GM21529 (cell line): ENCODE results near the gene MAPRE2.

Experiments
- ATAC-seq: cut with Tn5 transposase; IDR thresholded peaks from one replicate; pipeline ENCODE4 v1.9.1; 2021; ENCODE audit not compliant: unreplicated experiment

The MAPRE2 gene

DNA sequence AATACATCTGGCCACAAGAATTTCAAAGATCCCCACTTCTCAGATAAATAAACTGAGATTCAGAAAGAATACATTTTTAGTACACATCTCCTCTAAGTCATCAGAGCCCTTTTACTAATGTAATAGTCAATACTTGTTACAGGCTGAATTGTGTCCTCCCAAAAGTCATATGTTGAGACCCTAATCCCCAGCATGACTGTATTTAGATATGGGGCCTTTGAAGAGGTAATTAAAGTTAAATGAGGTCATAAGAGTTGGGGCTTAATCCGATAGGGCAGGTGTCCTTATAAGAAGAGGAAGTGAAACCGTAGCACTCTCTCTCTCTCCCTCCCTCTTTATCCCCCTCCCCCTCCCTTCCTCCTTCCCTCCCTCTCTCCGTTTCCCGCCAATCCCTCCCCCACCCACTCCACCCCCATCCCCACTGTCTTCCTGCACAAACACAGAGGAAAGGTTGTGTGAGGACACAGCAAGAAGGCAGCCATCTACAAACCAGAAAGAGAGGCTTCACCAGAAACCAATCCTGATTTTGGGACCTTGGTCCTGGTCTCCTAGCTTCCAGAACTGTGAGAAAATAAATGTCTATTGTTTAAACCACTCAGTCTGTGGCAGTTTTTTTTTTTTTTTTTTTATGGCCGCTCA is 133.0 kb downstream of the MAPRE2 start:
- ATAC-seq, result peak; percentile 88

DNA sequence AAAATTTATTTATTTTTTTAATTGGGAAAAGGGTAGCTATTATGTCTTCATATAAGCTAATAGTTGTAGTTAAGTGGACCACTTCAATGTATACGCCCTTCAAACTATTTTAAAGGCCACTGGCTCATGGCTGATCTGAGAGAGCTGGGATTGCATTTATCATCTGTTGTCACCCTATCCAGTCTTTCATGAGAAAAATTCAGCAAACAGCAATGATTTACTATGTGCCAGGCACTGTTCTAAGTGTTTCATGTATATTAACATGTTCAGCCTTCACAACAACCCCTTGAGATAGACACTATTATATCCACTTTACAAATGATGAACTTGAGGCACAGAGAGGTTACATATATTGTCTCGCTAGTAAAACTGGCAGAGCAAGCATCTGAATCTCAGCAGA is 133.5 kb downstream of the MAPRE2 start:
- no peak for ATAC-seq

DNA sequence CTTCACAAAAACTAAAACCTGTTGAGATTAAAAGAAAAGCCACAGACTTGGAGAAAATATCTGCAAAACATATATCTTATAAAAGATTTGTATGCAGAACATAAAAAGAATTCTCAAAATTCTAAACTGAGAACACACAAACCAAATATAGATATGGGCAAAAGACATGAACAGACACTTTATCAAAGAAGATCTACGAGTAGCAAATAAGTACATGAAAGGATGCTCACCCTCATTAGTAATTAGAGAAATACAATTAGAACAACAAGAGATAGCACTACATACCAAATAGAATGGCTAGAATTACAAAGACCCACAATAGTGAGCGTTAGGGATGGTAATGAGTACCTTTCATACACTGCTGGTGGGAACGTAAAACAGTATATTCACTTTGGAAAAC is 135.7 kb downstream of the MAPRE2 start:
- no peak for ATAC-seq

DNA sequence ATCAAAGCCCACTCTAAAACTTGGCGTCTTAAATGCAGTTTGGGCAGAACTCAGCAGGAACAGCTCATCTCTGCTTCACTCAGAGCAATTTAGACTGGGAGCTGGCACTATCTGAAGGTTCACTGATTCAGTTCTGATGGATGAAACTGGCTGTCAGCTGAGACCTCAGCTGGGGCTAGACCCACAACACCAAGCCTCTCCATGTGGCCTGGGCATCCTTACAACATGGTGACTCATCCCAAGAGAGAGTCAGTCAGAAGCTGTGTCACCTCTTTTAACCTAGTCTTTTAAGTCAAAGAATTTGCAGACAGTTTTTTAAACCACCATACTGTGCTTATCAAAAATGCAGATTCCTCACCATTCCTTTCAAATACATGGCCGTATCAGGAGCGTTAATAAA is 137.0 kb downstream of the MAPRE2 start:
- ATAC-seq, result no peak

DNA sequence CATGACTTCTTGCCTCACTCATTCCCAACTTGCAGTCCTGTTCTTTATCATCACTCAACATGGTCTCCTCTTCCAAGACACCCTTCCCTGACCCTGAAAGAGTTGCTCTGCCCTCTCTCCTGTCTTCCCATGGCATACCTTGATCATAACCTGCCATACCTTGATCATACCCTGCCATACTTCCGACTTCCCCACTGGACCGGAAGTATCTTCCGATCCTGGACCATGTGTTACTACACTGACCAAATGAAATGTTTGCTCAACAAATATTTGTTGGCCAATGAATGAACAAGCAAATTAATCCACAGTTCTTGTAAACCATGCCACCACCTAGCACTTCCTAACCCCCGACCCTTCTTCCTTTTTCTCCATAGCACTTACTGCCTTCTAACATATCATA is 138.7 kb downstream of the MAPRE2 start:
- no peak for ATAC-seq

DNA sequence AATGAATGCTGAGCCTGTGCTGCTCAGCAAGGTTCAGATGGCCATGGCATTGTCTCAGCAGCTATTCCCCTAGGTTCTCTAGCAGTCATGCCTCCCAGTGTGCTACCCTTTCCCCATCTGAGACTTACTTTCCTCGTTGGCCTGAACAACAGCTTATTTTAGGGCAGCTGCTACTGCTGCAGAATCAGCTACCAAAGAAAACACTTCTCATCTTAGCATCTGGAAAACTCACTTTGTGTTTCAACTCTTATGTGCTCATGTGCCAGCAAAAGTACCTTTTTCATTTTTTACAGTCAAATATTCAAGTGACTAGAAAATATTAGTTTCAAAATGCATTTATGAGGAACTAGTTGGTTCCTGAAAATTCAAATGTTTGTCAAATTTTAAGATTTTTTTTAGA is 139.2 kb downstream of the MAPRE2 start:
- ATAC-seq, result no peak

DNA sequence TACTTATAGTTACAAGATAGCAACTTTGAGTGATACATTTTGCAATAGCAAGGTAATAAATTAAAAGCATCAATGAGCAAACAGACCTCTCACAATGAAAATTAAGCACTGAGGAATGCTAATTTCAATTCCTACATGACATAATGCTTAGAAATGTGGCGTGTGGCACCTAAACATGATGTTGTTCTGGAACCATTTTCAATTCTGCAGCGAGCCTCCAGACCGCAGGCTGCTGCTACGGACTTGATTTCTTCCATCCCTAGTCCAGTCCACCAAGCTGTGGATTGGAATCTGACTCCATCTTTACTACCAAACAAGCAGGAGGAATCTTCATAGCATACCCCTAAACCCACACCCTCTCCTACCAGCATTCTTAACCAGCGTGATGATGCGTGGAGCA is 140.9 kb downstream of the MAPRE2 start:
- no peak for ATAC-seq

DNA sequence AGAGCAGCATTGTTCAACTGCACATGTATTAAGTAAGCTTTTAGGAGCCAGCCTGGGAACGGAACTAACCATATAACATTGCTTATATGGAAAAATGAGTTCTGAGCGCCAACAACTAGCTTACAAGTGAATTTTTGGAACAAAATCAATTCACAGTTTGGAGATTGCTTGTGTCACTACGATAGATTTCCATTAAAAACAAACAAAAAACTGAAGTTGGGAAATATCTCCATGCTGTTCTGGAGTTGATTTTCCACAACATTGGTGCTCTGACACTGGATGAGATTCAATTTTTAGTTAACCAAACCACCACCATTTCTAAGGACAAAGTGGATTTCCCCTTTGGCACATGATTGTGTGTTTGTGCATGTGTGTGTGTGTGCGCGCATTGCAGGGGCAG is 142.7 kb downstream of the MAPRE2 start:
- no peak for ATAC-seq

DNA sequence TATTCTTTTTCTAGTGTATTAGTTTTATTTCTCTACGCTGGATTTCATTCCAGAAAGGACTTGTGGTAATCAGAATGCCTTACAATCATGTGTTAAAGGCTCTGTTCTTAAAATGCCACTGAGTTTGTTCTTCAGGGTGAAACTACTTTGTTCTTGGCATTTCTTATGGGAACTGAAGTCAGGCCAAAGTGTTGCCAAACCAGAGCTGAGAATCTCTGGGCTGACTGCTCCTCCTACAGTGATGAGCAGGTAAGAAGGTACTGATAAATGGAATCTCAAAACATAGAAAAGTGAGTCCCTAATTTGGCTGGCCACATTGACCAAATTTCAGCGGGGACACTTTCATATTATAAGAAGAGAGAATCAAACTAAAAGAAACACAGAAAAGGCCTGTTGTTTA is 144.6 kb downstream of the MAPRE2 start:
- ATAC-seq, result no peak

DNA sequence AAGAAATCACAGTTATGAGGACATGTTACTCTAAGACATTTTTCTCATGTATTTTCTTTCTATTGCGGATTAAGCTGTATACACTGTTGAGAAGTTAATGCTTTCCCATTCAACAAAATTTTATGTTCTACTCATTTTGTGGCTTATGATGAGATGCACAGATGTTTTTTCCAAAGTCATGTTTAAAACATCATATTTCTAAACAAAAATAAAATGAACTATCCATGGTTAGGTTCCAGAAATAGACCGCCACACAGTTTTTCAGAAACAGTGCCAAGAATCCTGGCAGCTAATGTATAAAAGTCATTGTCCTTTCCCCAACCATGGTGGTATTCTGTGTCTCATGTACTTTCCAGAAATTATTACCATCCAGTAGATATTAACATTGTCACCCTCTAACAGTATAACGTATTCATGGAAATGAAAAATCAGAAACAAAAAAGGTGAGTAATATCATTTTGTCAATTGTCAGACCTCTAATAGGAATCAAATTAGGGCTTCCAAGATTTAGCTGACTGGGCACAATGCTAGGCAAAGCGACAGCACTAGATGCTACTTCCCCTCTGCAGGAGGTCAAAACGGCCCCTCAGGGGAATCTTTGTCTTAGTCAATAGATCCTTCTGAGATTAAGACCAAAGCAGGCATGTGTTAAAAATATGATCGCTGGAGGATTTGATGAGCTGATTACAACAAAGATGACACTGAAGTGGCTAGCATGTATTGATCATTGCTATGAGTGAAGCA is 145.2 kb downstream of the MAPRE2 start:
- ATAC-seq, result no peak

DNA sequence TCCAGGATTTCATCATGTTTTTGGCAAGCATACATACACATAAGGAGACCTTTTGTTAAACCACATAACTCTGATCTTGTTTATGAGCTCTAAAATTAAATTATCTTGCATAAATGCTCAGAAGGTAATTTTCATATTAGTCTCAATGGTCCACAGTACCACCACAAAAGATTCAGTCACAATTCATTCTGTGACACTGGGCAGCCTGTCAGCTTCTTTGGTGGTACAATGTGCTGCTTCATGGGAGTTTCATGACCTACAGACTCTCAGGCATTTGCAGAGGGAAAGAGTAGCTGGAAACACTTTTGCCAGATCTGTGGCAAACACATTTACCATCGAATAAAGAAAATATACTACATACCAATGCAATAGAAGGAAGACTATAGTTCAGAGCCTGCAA is 148.3 kb downstream of the MAPRE2 start:
- ATAC-seq, result no peak

DNA sequence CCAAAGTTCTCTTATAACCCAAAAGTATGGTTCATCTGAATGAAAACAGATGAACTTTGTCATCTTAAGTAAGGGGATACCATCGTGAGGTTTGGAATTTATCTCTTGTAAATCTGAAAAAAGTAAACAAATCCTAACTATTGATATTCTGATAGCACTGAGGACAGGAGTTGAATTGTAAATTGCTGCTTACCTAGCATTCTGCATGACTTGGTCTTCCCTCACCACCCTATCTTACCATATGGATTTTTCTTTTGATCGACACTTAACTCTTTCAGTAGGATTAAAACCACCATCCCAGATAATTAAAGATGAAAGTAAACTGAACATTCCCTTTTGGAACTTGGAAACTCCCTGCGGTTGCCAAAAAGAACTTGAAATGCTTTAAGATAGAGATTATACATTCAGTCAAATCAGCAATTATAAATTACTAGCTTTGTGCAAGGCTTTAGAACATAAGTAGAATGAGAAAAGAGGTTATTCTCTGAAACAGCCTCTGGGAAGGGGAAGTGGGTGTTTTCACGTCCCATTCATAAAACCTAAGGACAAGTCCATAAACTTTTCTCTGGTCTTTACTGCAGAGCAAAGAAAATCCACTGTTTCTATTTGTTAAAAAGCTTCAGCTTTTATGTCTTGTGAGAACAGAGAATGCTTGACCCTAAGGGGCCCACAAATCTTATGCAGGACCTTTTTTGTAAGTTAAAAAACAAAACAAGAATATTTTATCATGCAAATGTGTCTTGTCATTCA is 149.9 kb downstream of the MAPRE2 start:
- no peak for ATAC-seq

DNA sequence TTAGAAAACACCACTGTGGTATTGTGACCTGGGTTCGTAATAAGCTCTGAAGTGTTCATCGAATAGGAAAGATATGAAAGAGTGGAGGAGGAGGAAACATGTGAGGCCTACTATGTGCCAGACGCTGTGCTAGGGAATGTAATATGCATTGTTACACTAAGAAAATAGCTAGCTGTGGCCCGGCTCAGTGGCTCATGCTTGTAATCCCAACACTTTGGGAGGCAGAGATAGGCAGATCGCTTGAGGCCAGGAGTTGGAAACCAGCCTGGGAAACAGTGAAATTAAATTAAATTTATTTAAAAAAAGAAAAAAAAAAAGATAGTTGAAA is 150.4 kb downstream of the MAPRE2 start:
- ATAC-seq, result no peak

DNA sequence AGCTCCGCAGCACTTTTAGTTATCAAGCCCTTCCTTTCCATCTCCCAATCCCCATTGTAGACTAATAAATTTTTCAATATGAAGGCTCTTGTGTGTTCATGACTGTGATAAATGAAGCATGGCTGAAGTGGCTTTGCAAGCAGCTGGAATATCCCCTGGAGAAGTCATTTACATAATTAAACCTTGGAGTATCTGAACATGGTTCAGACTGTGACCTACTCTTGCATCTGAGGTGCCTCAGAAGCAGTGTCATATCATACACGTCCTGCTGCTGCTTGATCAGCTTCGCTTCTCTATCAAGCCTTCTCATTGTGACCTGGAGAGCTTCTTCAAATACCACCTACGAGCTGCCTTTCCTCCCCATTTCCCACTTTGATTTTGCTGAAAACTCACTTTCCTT is 151.2 kb downstream of the MAPRE2 start:
- no peak for ATAC-seq
